Stimulated activated CD4-positive, alpha-beta T cell treated with anti-CD3 and anti-CD28 coated beads, Interleukin-2, amount 100 ng/mL, for 24 hours (primary cell): ENCODE measurements around the gene IP6K1.
A peak's percentile ranks its signal among the peaks of the same experiment; 100 is the strongest.
"Not testable (repeated sequence)": the region's sequence is repeated elsewhere in the genome, so short reads cannot be mapped to it uniquely, and the experiment has no call there.

ENCODE experiments used
- DNase-seq, 2 donors: peaks; one replicate each; pipeline ENCODE4 v3.0.0-alpha.2; 2020

Gene IP6K1

GRCh38 chr3:49685846-49686245 is 100.5 kb downstream of the IP6K1 start:
- peak in 1 of 2 donors; percentile 29 for DNase-seq

- not testable (repeated sequence) for DNase-seq
These were observed 101.2 kb downstream of the IP6K1 start for GRCh38 chr3:49685103-49685502.

DNA sequence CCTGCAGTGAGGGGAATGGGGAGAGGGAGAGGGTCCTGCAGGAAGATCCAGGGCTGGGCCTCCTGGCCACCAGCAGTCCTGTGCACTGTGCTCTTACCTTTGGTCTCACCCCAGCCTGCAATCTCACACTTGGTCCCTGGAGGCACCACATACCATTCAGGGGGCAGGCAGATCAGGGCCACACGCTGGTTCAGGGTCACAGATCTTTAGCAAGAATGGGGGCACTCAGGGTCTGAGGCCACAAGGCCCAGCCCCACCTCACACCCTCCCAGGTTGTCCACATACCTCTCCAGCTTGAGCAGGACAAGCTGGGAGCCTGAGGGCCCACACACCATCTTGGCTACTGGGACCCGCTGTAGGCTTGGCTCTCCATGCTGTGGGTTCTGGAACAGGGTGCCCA is 101.9 kb downstream of the IP6K1 start:
- DNase-seq = not testable (repeated sequence)

- DNase-seq = no peak
These were observed 103.2 kb downstream of the IP6K1 start for GRCh38 chr3:49683162-49683561.

DNA sequence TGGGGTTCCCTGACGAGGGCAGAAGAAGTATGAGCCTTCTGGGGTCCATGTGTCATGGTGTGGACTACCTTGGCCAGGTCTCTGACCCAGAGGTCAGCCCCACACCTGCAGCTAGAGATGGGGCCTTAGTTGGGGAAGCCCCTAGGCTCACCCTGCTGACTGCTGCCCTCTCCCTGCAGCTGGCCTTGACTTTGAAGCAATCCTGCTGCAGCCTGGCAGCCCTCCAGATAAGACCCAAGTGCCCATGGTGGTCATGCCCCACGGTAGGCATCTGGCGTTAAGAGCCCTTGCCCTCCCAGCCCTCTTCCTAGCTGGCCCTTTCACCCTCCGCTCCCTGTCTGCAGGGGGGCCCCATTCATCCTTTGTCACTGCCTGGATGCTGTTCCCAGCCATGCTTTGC is 104.8 kb downstream of the IP6K1 start:
- DNase-seq = no peak

GRCh38 chr3:49681232-49681522 is 105.2 kb downstream of the IP6K1 start:
- DNase-seq = no peak

GRCh38 chr3:49680493-49681231 is 105.7 kb downstream of the IP6K1 start:
- DNase-seq = no peak

GRCh38 chr3:49675912-49676311 is 110.4 kb downstream of the IP6K1 start:
- DNase-seq = no peak

- peak; percentile 30 to 53 for DNase-seq
These were observed 111.8 kb downstream of the IP6K1 start for GRCh38 chr3:49674497-49674983.
